ENCODE data around the gene IGSF6.
A peak's percentile ranks its signal among the peaks of the same experiment; 100 is the strongest.

IGSF6 gene

GRCh38 chr16:21598701-21599121 is 53.7 kb downstream of the IGSF6 start:
- no peak for DNase-seq

- no peak for DNase-seq
Observed at GRCh38 chr16:21598206-21598605, 54.2 kb downstream of the IGSF6 start.

GRCh38 chr16:21597561-21598030 is 54.8 kb downstream of the IGSF6 start:
- no peak for DNase-seq

GRCh38 chr16:21593530-21594289 is 58.7 kb downstream of the IGSF6 start:
- peak; percentile 42 for DNase-seq

GRCh38 chr16:21592191-21592590 is 60.2 kb downstream of the IGSF6 start:
- peak; percentile 45 for DNase-seq

- no peak for DNase-seq
Observed at GRCh38 chr16:21590796-21591195, 61.6 kb downstream of the IGSF6 start.

- no peak for DNase-seq
Observed at GRCh38 chr16:21590287-21590686, 62.1 kb downstream of the IGSF6 start.

GRCh38 chr16:21589551-21589950 is 62.9 kb downstream of the IGSF6 start:
- DNase-seq, result no peak

Data from activated CD8-positive, alpha-beta memory T cell treated with anti-CD3 and anti-CD28 coated beads, Interleukin-2, amount 50 U/mL, for 48 hours (primary cell).